Ascending aorta (tissue), 2 donors: ENCODE measurements around the gene CAMTA1. TPM values are rescaled to one million over a fixed set of nuclear protein-coding genes. Genes with fewer than 3 reads are reported as not detected.

Experiments
- DNase-seq, 2 donors: peaks; one replicate each; pipeline ENCODE4 v3.0.0-alpha.2; 2019; ENCODE audit warnings: low spot score in 2 of 2
- H3K27ac ChIP-seq, 2 donors: fragments of 200-600 bp; sonication (generic); one replicate each; pipeline ENCODE4 v1.5.1; 2016 to 2017; ENCODE audit warnings: mild to moderate bottlenecking in 1 of 2
- H3K27me3 ChIP-seq: fragments of 200-600 bp; sonication (generic); one replicate; pipeline ENCODE4 v1.5.1; 2017
- H3K36me3 ChIP-seq, 2 donors: fragments of 200-600 bp; sonication (generic); one replicate each; pipeline ENCODE4 v1.5.1; 2016
- H3K4me1 ChIP-seq, 2 donors: fragments of 200-600 bp; sonication (generic); one replicate each; pipeline ENCODE4 v1.5.1; 2016 to 2017; ENCODE audit warnings: mild to moderate bottlenecking in 1 of 2
- H3K4me3 ChIP-seq, 2 donors: fragments of 200-600 bp; sonication (generic); one replicate each; pipeline ENCODE4 v1.5.1; 2016 to 2017; ENCODE audit warnings: mild to moderate bottlenecking in 1 of 2
- H3K9me3 ChIP-seq, 2 donors: fragments of 200-600 bp; sonication (generic); one replicate each; pipeline ENCODE4 v1.5.1; 2016
- CTCF ChIP-seq, 3 experiments: fragments of 200-600 bp in 2 of 3; fragments of 450-650 bp in 1 of 3; sonication (generic) in 2 of 3; IDR thresholded peaks; one replicate each; pipeline ENCODE4 v1.5.1; 2016 to 2019; ENCODE audit warnings: antibody characterized with exemption in 3 of 3, mild to moderate bottlenecking in 1 of 3, moderate library complexity in 1 of 3
- intact Hi-C: fragments of 100-400 bp; cut with DNase I; formaldehyde crosslinking; loops from one replicate; pipeline ENCODE4 v1.15.1; 2023
- total RNA-seq: library from RNA; depleted of rRNA; stranded (reverse); fragments of >200 nt; gene quantifications from one replicate; pipeline ENCODE4 v1.1.0, GENCODE V29; 2016

Gene CAMTA1
- total RNA-seq, 1 donor from 2014 or later: 53.3 TPM

- no peak overlapping the region for H3K4me3 ChIP-seq
- TF ChIP-seq CTCF (IDR thresholded peaks at IDR 0.05): no peak
Measured at GRCh38 chr1:7567376-7567775, 782.1 kb downstream of the CAMTA1 start.

DNA sequence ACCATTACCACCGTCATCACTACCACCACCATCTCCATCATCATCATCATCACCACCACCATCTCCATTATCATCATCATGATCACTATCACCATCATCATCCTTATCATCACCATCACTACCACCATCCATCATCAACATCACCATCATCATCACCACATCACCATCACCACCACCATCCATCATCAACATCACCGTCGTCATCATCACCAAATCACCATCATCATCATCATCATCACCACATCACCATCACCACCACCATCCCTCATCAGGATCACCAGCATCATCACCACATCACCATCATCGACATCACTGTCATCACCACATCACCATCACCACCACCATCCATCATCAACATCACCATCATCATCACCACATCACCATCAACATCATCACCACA is 782.8 kb downstream of the CAMTA1 start:
- intact Hi-C loops: no loop called here
- H3K27me3 ChIP-seq: no peaks in the 10 kb centered on the region
- H3K4me3 ChIP-seq: no peak overlapping the region
- H3K36me3 ChIP-seq: no peaks in the 10 kb centered on the region
- H3K4me1 ChIP-seq: peaks cover 1 to 4% of the 10 kb centered on the region in 2 donors
- no peak for TF ChIP-seq CTCF (IDR thresholded peaks at IDR 0.05)
- no peaks in the 10 kb centered on the region for H3K9me3 ChIP-seq
- DNase-seq: no peak
- no peak overlapping the region for H3K27ac ChIP-seq

More at GRCh38 chr1:7567376-7567775, 782.1 kb downstream of the CAMTA1 start:
- no peak for DNase-seq
- intact Hi-C loops: no loop called here
- Histone ChIP-seq H3K9me3 (no peaks in the 10 kb centered on the region), H3K27ac (no peak overlapping the region), H3K4me1 (no peaks in the 10 kb centered on the region), H3K27me3 (no peaks in the 10 kb centered on the region), H3K36me3 (no peaks in the 10 kb centered on the region)

GRCh38 chr1:7568901-7569524 is 783.8 kb downstream of the CAMTA1 start:
- Histone ChIP-seq H3K27me3 (no peaks in the 10 kb centered on the region), H3K9me3 (no peaks in the 10 kb centered on the region), H3K4me3 (no peak overlapping the region), H3K36me3 (no peaks in the 10 kb centered on the region), H3K27ac (no peak overlapping the region), H3K4me1 (peaks cover 8 to 14% of the 10 kb centered on the region in 2 donors)
- intact Hi-C loops: no loop called here
- no peak for DNase-seq
- no peak for TF ChIP-seq CTCF (IDR thresholded peaks at IDR 0.05)

GRCh38 chr1:7570311-7570710 is 785.1 kb downstream of the CAMTA1 start:
- intact Hi-C loops: no loop called here
- no peak overlapping the region for H3K27ac ChIP-seq

DNA sequence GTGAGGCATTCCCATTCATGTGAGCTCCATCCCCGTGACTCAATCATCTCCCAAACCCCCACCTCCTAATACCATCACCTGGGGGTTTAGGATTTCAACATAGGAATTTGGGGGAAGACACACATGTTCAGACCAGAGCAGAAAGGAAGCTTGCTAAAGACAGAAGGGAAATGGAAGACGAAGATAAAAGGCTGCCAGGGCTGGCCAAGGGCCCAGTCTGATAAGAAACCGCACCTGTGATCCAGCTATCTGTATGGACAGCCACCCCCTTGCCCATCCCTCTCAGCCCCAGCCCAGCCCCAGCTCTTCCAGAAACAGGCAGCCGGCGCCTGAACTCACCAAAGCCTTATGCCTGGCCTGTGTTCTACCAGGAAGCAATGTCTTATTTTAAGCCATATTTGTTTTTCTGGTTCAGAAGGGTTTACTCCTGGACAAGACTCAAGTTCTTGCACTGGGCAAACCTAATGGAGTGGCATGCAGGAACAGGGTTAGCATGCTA is 787.4 kb downstream of the CAMTA1 start:
- H3K27me3 ChIP-seq: no peaks in the 10 kb centered on the region
- no peaks in the 10 kb centered on the region for H3K9me3 ChIP-seq
- TF ChIP-seq CTCF (IDR thresholded peaks at IDR 0.05): no peak
- H3K4me1 ChIP-seq: peaks cover 11 to 23% of the 10 kb centered on the region in 2 donors
- H3K27ac ChIP-seq: no peak overlapping the region
- DNase-seq: no peak
- no peaks in the 10 kb centered on the region for H3K36me3 ChIP-seq
- intact Hi-C loops: no loop called here
- no peak overlapping the region for H3K4me3 ChIP-seq

More at GRCh38 chr1:7570311-7570710, 785.1 kb downstream of the CAMTA1 start:
- Histone ChIP-seq H3K4me3 (no peak overlapping the region), H3K9me3 (no peaks in the 10 kb centered on the region), H3K4me1 (peaks cover 11 to 23% of the 10 kb centered on the region in 2 donors), H3K27me3 (no peaks in the 10 kb centered on the region), H3K36me3 (no peaks in the 10 kb centered on the region)
- no peak for DNase-seq
- TF ChIP-seq CTCF (IDR thresholded peaks at IDR 0.05): no peak
